GM12878 (cell line): ENCODE measurements around the gene GEMIN2. TPM values are rescaled to one million over a fixed set of nuclear protein-coding genes. Genes with fewer than 3 reads are reported as not detected.

Source experiments
- CREB1 ChIP-seq: IDR thresholded peaks from 2 replicates; pipeline ENCODE4 v1.6.1; 2012; ENCODE audit warnings: low read depth, mild to moderate bottlenecking, inconsistent platforms
- WRNIP1 ChIP-seq: IDR thresholded peaks from 2 replicates; pipeline ENCODE4 v1.6.1; 2011; ENCODE audit warnings: low read depth, low read length, improper control_type of control experiment, borderline replicate concordance
- polyA plus RNA-seq, 11 experiments: library from polyadenylated mRNA; depleted of rRNA in 4 of 11; unstranded in 6 of 11; stranded (reverse) in 5 of 11; fragments of >200 nt; fragmentation: Nextera tagmentation in 4 of 11; fragmentation: Illumina TruSeq in 1 of 11; extraction: Ambion mirVana in 4 of 11; extraction: Trizol in 1 of 11; gene quantifications; 1 replicate in 1 of 11; 2 replicates in 10 of 11; pipeline versions ENCODE4 v1.2.1 to v1.2.3, GENCODE V29; 2011 to 2016; ENCODE audit warnings: inconsistent platforms in 2 of 11, missing spikeins in 2 of 11, low read depth in 1 of 11
- total RNA-seq, 4 experiments: library from RNA; depleted of rRNA in 3 of 4; stranded (reverse); fragments of >200 nt in 3 of 4; fragmentation: Illumina TruSeq in 1 of 4; extraction: Trizol in 1 of 4; gene quantifications; 2 replicates each; pipeline versions ENCODE4 v1.2.1 to v1.2.3, GENCODE V29; 2013 to 2021
- TF ChIP-seq, protein P1 (sequence below): fragments of 450-650 bp; formaldehyde crosslinking; IDR thresholded peaks from 2 replicates; pipeline ENCODE4 v1.4.0; 2020; ENCODE audit warnings: mild to moderate bottlenecking, moderate library complexity
- TF ChIP-seq, protein P2 (sequence below): fragments of 450-650 bp; IDR thresholded peaks from 2 replicates; pipeline ENCODE4 v1.6.1; 2018; ENCODE audit warnings: mild to moderate bottlenecking, low read depth, moderate library complexity; ENCODE audit not compliant: partially characterized antibody
- TF ChIP-seq, protein P3 (sequence below): fragments of 450-650 bp; formaldehyde crosslinking; IDR thresholded peaks from 2 replicates; pipeline ENCODE4 v1.5.0; 2022; ENCODE audit warnings: mild to moderate bottlenecking, missing genetic modification characterization

The GEMIN2 gene
- total and polyA plus RNA-seq, 10 of the 15 experiments (the other 5 are each of a cell fraction or from before 2014, with no cell fraction given), result 25.9 to 69.3 (median 46.1) TPM

DNA sequence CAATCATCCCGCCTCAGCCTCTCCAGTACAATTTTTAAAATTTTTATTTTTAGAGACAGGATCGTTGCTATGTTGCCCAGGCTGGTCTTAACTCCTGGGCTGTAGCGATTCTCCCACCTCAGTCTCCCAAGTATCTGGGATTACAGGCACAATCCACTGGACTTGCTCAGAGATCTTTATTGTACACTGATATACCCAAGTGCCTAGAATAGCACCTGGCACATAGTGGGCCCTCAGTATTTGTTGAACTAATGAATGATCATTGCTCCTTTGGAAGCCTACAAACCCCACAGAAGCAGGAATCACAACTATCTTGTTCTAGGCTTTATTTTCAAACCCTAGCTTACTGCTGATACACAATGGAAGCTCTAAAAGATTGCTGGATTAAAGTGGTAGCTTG is 59.1 kb downstream of the GEMIN2 start (continued):
- no peak for TF ChIP-seq WRNIP1
- TF ChIP-seq, protein P1, sequence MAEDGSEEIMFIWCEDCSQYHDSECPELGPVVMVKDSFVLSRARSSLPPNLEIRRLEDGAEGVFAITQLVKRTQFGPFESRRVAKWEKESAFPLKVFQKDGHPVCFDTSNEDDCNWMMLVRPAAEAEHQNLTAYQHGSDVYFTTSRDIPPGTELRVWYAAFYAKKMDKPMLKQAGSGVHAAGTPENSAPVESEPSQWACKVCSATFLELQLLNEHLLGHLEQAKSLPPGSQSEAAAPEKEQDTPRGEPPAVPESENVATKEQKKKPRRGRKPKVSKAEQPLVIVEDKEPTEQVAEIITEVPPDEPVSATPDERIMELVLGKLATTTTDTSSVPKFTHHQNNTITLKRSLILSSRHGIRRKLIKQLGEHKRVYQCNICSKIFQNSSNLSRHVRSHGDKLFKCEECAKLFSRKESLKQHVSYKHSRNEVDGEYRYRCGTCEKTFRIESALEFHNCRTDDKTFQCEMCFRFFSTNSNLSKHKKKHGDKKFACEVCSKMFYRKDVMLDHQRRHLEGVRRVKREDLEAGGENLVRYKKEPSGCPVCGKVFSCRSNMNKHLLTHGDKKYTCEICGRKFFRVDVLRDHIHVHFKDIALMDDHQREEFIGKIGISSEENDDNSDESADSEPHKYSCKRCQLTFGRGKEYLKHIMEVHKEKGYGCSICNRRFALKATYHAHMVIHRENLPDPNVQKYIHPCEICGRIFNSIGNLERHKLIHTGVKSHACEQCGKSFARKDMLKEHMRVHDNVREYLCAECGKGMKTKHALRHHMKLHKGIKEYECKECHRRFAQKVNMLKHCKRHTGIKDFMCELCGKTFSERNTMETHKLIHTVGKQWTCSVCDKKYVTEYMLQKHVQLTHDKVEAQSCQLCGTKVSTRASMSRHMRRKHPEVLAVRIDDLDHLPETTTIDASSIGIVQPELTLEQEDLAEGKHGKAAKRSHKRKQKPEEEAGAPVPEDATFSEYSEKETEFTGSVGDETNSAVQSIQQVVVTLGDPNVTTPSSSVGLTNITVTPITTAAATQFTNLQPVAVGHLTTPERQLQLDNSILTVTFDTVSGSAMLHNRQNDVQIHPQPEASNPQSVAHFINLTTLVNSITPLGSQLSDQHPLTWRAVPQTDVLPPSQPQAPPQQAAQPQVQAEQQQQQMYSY, result no peak
- TF ChIP-seq, protein P2, sequence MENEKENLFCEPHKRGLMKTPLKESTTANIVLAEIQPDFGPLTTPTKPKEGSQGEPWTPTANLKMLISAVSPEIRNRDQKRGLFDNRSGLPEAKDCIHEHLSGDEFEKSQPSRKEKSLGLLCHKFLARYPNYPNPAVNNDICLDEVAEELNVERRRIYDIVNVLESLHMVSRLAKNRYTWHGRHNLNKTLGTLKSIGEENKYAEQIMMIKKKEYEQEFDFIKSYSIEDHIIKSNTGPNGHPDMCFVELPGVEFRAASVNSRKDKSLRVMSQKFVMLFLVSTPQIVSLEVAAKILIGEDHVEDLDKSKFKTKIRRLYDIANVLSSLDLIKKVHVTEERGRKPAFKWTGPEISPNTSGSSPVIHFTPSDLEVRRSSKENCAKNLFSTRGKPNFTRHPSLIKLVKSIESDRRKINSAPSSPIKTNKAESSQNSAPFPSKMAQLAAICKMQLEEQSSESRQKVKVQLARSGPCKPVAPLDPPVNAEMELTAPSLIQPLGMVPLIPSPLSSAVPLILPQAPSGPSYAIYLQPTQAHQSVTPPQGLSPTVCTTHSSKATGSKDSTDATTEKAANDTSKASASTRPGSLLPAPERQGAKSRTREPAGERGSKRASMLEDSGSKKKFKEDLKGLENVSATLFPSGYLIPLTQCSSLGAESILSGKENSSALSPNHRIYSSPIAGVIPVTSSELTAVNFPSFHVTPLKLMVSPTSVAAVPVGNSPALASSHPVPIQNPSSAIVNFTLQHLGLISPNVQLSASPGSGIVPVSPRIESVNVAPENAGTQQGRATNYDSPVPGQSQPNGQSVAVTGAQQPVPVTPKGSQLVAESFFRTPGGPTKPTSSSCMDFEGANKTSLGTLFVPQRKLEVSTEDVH, result no peak
- TF ChIP-seq, protein P3, sequence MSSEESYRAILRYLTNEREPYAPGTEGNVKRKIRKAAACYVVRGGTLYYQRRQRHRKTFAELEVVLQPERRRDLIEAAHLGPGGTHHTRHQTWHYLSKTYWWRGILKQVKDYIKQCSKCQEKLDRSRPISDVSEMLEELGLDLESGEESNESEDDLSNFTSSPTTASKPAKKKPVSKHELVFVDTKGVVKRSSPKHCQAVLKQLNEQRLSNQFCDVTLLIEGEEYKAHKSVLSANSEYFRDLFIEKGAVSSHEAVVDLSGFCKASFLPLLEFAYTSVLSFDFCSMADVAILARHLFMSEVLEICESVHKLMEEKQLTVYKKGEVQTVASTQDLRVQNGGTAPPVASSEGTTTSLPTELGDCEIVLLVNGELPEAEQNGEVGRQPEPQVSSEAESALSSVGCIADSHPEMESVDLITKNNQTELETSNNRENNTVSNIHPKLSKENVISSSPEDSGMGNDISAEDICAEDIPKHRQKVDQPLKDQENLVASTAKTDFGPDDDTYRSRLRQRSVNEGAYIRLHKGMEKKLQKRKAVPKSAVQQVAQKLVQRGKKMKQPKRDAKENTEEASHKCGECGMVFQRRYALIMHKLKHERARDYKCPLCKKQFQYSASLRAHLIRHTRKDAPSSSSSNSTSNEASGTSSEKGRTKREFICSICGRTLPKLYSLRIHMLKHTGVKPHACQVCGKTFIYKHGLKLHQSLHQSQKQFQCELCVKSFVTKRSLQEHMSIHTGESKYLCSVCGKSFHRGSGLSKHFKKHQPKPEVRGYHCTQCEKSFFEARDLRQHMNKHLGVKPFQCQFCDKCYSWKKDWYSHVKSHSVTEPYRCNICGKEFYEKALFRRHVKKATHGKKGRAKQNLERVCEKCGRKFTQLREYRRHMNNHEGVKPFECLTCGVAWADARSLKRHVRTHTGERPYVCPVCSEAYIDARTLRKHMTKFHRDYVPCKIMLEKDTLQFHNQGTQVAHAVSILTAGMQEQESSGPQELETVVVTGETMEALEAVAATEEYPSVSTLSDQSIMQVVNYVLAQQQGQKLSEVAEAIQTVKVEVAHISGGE, result no peak
- TF ChIP-seq CREB1, result no peak
